SK-N-SH treated with all-trans-retinoic acid at 6 μM for 48 hours (cell line): ENCODE data around the gene APLP1.

ENCODE experiments used
- ATAC-seq: fragments of 200-7000 bp; cut with Tn5 transposase; 3 replicates; pipeline ENCODE4 v1.9.1; 2020; ENCODE audit warnings: mild to moderate bottlenecking, moderate library complexity
- ARNTL ChIP-seq: fragments of 450-650 bp; formaldehyde crosslinking; IDR thresholded peaks from 2 replicates; pipeline ENCODE4 v1.5.0; 2020; ENCODE audit warnings: low read depth, mild to moderate bottlenecking, moderate library complexity, borderline replicate concordance
- BACH2 ChIP-seq: fragments of 250-450 bp; sonication (Bioruptor Pico); IDR thresholded peaks from 2 replicates; pipeline ENCODE4 v1.9.0; 2021; ENCODE audit warnings: mild to moderate bottlenecking, borderline replicate concordance
- CSDC2 ChIP-seq: fragments of 250-450 bp; sonication (Bioruptor Pico); IDR thresholded peaks from 2 replicates; pipeline ENCODE4 v1.5.0; 2020; ENCODE audit warnings: mild to moderate bottlenecking, moderate library complexity
- ESRRG ChIP-seq: fragments of 250-450 bp; sonication (Bioruptor Pico); IDR thresholded peaks from 2 replicates; pipeline ENCODE4 v1.6.1; 2021; ENCODE audit warnings: mild to moderate bottlenecking
- GLIS3 ChIP-seq: fragments of 250-450 bp; sonication (Bioruptor Pico); IDR thresholded peaks from 2 replicates; pipeline ENCODE4 v1.5.0; 2020; ENCODE audit warnings: mild to moderate bottlenecking, moderate library complexity
- ISL1 ChIP-seq: fragments of 250-450 bp; sonication (Bioruptor Pico); IDR thresholded peaks from 2 replicates; pipeline ENCODE4 v2.1.2; 2022; ENCODE audit warnings: mild to moderate bottlenecking, moderate library complexity
- OSR1 ChIP-seq: fragments of 250-450 bp; sonication (Bioruptor Pico); IDR thresholded peaks from 2 replicates; pipeline ENCODE4 v1.8.0; 2022; ENCODE audit warnings: moderate library complexity, mild to moderate bottlenecking, inconsistent platforms
- PPARA ChIP-seq: fragments of 250-450 bp; sonication (Bioruptor Pico); IDR thresholded peaks from 2 replicates; pipeline ENCODE4 v1.5.0; 2020; ENCODE audit warnings: mild to moderate bottlenecking, borderline replicate concordance
- RARB ChIP-seq: fragments of 250-450 bp; sonication (Bioruptor Pico); IDR thresholded peaks from 2 replicates; pipeline ENCODE4 v1.8.0; 2021; ENCODE audit warnings: mild to moderate bottlenecking, moderate library complexity
- SNAI2 ChIP-seq: fragments of 250-450 bp; sonication (Bioruptor Pico); IDR thresholded peaks from 2 replicates; pipeline ENCODE4 v1.5.0; 2020; ENCODE audit warnings: mild to moderate bottlenecking, moderate library complexity
- TCF4 ChIP-seq: fragments of 250-450 bp; sonication (Bioruptor Pico); IDR thresholded peaks from 2 replicates; pipeline ENCODE4 v1.8.0; 2021; ENCODE audit warnings: mild to moderate bottlenecking, moderate library complexity, borderline replicate concordance
- TOX ChIP-seq: fragments of 250-450 bp; sonication (Bioruptor Pico); IDR thresholded peaks from 2 replicates; pipeline ENCODE4 v1.8.0; 2021; ENCODE audit warnings: mild to moderate bottlenecking, moderate library complexity, borderline replicate concordance
- TSHZ2 ChIP-seq: fragments of 250-450 bp; sonication (Bioruptor Pico); IDR thresholded peaks from 2 replicates; pipeline ENCODE4 v1.5.0; 2020; ENCODE audit warnings: mild to moderate bottlenecking, moderate library complexity
- ZC3H10 ChIP-seq: fragments of 250-450 bp; sonication (Bioruptor Pico); IDR thresholded peaks from 2 replicates; pipeline ENCODE4 v1.5.1; 2021; ENCODE audit warnings: mild to moderate bottlenecking, moderate library complexity
- ZFP3 ChIP-seq: fragments of 250-450 bp; sonication (Bioruptor Pico); IDR thresholded peaks from 2 replicates; pipeline ENCODE4 v1.5.0; 2020; ENCODE audit warnings: mild to moderate bottlenecking, moderate library complexity
- ZFP30 ChIP-seq: fragments of 450-650 bp; formaldehyde crosslinking; IDR thresholded peaks from 2 replicates; pipeline ENCODE4 v1.5.0; 2022; ENCODE audit warnings: mild to moderate bottlenecking, moderate library complexity
- ZNF565 ChIP-seq: fragments of 450-650 bp; formaldehyde crosslinking; conservative IDR thresholded peaks from 2 replicates; pipeline ENCODE4 v1.5.0; 2020; ENCODE audit warnings: low read depth, mild to moderate bottlenecking, moderate library complexity
- ZNF70 ChIP-seq: fragments of 450-650 bp; formaldehyde crosslinking; IDR thresholded peaks from 2 replicates; pipeline ENCODE4 v1.5.0; 2020; ENCODE audit warnings: mild to moderate bottlenecking, moderate library complexity
- ZNF8 ChIP-seq: fragments of 450-650 bp; formaldehyde crosslinking; IDR thresholded peaks from 2 replicates; pipeline ENCODE4 v1.5.0; 2020; ENCODE audit warnings: mild to moderate bottlenecking, moderate library complexity
- TF ChIP-seq, protein P1 (sequence below): fragments of 250-450 bp; sonication (Bioruptor Pico); IDR thresholded peaks from 2 replicates; pipeline ENCODE4 v1.5.1; 2020; ENCODE audit warnings: low read depth, mild to moderate bottlenecking, moderate library complexity
- TF ChIP-seq, protein P2 (sequence below): fragments of 250-450 bp; sonication (Bioruptor Pico); IDR thresholded peaks from 2 replicates; pipeline ENCODE4 v1.5.1; 2021; ENCODE audit warnings: mild to moderate bottlenecking, moderate library complexity
- TF ChIP-seq, protein P3 (sequence below): fragments of 250-450 bp; sonication (Bioruptor Pico); IDR thresholded peaks from 2 replicates; pipeline ENCODE4 v1.8.0; 2021; ENCODE audit warnings: low read depth, mild to moderate bottlenecking, moderate library complexity, borderline replicate concordance
- TF ChIP-seq, protein P4 (sequence below): fragments of 250-450 bp; sonication (Bioruptor Pico); IDR thresholded peaks from 2 replicates; pipeline ENCODE4 v1.8.0; 2020; ENCODE audit warnings: mild to moderate bottlenecking, moderate library complexity, borderline replicate concordance

Gene APLP1

DNA sequence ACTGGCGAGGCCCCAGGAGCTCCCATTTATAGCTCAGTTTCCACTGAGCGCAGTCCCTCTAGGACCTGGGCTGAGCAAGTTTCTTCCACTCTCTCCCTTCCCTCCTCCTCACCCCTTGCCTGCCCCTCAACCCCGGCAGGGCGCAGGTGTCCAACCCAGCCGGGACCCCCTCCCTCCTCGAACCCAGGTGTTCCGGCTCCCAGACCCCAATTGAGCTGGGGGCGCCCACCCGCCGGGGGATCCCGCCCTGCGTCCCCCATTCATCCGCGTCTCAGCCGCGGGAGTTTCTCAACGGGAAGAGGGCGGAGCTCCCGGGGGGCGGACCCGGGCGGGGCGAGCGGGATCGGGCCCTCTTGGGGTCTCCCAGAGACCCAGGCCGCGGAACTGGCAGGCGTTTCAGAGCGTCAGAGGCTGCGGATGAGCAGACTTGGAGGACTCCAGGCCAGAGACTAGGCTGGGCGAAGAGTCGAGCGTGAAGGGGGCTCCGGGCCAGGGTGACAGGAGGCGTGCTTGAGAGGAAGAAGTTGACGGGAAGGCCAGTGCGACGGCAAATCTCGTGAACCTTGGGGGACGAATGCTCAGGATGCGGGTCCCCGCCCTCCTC is 11.7 kb upstream of the APLP1 start, which contains the start of gene KIRREL2:
KIRREL2 (plus strand) TSS at position 366 of the 604 bp plus-strand sequence; CDS start at position 575, 209 bp downstream.
- TF ChIP-seq PPARA (CRISPR knock-in tag): no peak
- no peak for TF ChIP-seq ZNF8
- no peak for TF ChIP-seq ZNF70
- TF ChIP-seq OSR1 (CRISPR knock-in tag): no peak
- TF ChIP-seq, protein P1, sequence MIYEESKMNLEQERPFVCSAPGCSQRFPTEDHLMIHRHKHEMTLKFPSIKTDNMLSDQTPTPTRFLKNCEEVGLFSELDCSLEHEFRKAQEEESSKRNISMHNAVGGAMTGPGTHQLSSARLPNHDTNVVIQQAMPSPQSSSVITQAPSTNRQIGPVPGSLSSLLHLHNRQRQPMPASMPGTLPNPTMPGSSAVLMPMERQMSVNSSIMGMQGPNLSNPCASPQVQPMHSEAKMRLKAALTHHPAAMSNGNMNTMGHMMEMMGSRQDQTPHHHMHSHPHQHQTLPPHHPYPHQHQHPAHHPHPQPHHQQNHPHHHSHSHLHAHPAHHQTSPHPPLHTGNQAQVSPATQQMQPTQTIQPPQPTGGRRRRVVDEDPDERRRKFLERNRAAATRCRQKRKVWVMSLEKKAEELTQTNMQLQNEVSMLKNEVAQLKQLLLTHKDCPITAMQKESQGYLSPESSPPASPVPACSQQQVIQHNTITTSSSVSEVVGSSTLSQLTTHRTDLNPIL: no peak
- peak; percentile 82 for ATAC-seq

GRCh38 chr19:35858311-35858710 is 10.1 kb upstream of the APLP1 start:
- ATAC-seq: no peak
- TF ChIP-seq ISL1 (CRISPR knock-in tag) (no peak), PPARA (CRISPR knock-in tag) (no peak), TCF4 (no peak), GLIS3 (CRISPR knock-in tag) (no peak), ZNF565 (CRISPR knock-in tag) (no peak), TSHZ2 (CRISPR knock-in tag) (no peak), ZNF70 (no peak), ESRRG (CRISPR knock-in tag) (no peak), BACH2 (CRISPR knock-in tag) (no peak), ZFP30 (no peak), CSDC2 (no peak), TOX (CRISPR knock-in tag) (no peak), RARB (CRISPR knock-in tag) (no peak), ARNTL (CRISPR knock-in tag) (no peak), ZC3H10 (CRISPR knock-in tag) (no peak), SNAI2 (no peak), ZFP3 (no peak)
- TF ChIP-seq, protein P2, sequence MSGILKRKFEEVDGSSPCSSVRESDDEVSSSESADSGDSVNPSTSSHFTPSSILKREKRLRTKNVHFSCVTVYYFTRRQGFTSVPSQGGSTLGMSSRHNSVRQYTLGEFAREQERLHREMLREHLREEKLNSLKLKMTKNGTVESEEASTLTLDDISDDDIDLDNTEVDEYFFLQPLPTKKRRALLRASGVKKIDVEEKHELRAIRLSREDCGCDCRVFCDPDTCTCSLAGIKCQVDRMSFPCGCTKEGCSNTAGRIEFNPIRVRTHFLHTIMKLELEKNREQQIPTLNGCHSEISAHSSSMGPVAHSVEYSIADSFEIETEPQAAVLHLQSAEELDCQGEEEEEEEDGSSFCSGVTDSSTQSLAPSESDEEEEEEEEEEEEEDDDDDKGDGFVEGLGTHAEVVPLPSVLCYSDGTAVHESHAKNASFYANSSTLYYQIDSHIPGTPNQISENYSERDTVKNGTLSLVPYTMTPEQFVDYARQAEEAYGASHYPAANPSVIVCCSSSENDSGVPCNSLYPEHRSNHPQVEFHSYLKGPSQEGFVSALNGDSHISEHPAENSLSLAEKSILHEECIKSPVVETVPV (CRISPR knock-in tag): no peak
- TF ChIP-seq, protein P3, sequence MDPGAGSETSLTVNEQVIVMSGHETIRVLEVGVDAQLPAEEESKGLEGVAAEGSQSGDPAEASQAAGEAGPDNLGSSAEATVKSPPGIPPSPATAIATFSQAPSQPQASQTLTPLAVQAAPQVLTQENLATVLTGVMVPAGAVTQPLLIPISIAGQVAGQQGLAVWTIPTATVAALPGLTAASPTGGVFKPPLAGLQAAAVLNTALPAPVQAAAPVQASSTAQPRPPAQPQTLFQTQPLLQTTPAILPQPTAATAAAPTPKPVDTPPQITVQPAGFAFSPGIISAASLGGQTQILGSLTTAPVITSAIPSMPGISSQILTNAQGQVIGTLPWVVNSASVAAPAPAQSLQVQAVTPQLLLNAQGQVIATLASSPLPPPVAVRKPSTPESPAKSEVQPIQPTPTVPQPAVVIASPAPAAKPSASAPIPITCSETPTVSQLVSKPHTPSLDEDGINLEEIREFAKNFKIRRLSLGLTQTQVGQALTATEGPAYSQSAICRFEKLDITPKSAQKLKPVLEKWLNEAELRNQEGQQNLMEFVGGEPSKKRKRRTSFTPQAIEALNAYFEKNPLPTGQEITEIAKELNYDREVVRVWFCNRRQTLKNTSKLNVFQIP (CRISPR knock-in tag): no peak
- TF ChIP-seq, protein P4, sequence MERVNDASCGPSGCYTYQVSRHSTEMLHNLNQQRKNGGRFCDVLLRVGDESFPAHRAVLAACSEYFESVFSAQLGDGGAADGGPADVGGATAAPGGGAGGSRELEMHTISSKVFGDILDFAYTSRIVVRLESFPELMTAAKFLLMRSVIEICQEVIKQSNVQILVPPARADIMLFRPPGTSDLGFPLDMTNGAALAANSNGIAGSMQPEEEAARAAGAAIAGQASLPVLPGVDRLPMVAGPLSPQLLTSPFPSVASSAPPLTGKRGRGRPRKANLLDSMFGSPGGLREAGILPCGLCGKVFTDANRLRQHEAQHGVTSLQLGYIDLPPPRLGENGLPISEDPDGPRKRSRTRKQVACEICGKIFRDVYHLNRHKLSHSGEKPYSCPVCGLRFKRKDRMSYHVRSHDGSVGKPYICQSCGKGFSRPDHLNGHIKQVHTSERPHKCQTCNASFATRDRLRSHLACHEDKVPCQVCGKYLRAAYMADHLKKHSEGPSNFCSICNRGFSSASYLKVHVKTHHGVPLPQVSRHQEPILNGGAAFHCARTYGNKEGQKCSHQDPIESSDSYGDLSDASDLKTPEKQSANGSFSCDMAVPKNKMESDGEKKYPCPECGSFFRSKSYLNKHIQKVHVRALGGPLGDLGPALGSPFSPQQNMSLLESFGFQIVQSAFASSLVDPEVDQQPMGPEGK (CRISPR knock-in tag): no peak

DNA sequence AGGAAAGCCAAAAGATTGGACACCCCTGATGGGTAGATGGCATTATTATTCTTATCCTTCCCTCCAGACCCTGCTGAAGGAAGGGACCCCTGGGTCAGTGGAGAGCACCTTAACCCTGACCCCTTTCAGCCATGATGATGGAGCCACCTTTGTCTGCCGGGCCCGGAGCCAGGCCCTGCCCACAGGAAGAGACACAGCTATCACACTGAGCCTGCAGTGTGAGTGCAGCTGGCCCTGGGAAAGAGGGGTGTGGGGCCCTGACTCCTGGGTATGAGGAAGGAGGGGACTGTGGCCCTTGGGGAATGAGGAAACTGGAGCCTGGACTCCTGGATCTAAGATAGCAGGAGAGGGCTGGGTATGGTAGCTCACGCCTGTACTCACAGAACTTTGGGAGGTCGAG is 9.0 kb upstream of the APLP1 start:
- no peak for ATAC-seq
- no peak for TF ChIP-seq CSDC2
- no peak for TF ChIP-seq ZFP3
- TF ChIP-seq BACH2 (CRISPR knock-in tag): no peak
- no peak for TF ChIP-seq TCF4
- TF ChIP-seq, protein P4 (CRISPR knock-in tag): no peak
- TF ChIP-seq TSHZ2 (CRISPR knock-in tag): no peak
- TF ChIP-seq ZNF565 (CRISPR knock-in tag): no peak
- TF ChIP-seq OSR1 (CRISPR knock-in tag): no peak
- TF ChIP-seq GLIS3 (CRISPR knock-in tag): no peak
- TF ChIP-seq PPARA (CRISPR knock-in tag): no peak
